Measurements from ENCODE around the gene TCP1. TPM values are rescaled to one million over a fixed set of nuclear protein-coding genes. Genes with fewer than 3 reads are reported as not detected.
"Not testable (repeated sequence)": the region's sequence is repeated elsewhere in the genome, so short reads cannot be mapped to it uniquely, and the experiment has no call there.

TCP1 gene
- total RNA-seq, 2 donors from 2014 or later: 55.7 to 81.5 TPM

DNA sequence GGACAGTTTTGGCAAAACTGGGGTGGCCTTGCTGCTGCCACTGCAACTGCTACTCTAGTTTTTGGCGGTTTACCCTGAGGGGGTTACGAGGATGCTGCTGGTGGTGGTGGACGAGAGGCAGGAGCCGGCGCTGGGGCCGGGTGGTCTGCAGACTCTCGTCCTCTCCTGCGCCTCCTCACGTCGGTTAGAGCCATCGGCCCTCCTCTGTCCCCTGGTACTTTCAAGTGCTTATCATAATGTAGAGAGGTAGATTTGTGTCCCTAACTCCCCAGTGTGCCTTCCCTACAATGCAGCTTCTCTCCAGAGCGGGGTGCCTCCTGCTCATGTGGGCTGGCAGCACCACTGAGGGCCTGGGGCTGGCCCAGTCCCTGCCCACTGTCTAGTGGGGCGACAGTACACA lies 36.6 kb upstream of the TCP1 start:
- Histone ChIP-seq H3K27me3 (no peaks in the 10 kb centered on the region), H3K9me3 (no peaks in the 10 kb centered on the region), H3K4me3 (no peak overlapping the region), H3K36me3 (replicated peaks in 1 of 2; ENCODE audit: insufficient read depth in 1 of 2, low read depth in 2 of 2) (no peaks in the 10 kb centered on the region), H3K27ac (no peak overlapping the region), H3K4me1 (peaks cover 5% of the 10 kb centered on the region)
- DNase-seq (no peak), ATAC-seq (no peak)
- TF ChIP-seq POLR2A (IDR thresholded peaks at IDR 0.05): no peak
- TF ChIP-seq, protein P1, sequence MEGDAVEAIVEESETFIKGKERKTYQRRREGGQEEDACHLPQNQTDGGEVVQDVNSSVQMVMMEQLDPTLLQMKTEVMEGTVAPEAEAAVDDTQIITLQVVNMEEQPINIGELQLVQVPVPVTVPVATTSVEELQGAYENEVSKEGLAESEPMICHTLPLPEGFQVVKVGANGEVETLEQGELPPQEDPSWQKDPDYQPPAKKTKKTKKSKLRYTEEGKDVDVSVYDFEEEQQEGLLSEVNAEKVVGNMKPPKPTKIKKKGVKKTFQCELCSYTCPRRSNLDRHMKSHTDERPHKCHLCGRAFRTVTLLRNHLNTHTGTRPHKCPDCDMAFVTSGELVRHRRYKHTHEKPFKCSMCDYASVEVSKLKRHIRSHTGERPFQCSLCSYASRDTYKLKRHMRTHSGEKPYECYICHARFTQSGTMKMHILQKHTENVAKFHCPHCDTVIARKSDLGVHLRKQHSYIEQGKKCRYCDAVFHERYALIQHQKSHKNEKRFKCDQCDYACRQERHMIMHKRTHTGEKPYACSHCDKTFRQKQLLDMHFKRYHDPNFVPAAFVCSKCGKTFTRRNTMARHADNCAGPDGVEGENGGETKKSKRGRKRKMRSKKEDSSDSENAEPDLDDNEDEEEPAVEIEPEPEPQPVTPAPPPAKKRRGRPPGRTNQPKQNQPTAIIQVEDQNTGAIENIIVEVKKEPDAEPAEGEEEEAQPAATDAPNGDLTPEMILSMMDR (IDR thresholded peaks at IDR 0.05): no peak
- intact Hi-C loops (cut with DNase I): no loop called here
- WGBS, 2 donors: 89 to 90% methylated on average over 11 to 13 of the region's 13 CpGs

DNA sequence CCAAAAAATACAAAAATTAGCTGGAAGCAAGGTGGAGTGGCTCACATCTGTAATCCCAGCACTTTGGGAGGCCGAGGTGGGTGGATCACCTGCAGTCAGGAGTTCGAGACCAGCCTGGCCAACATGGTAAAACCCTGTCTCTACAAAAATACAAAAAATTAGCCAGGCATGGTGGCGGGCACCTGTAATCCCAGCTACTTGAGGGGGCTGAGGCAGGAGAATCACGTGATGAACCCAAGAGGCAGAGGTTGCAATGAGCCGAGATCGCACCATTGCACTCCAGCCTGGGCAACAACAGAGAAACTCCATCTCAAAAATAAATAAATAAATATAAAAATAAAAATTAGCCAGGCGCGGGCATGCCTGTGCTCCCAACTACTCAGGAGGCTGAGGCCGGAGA lies 35.3 kb upstream of the TCP1 start:
- H3K36me3 ChIP-seq (replicated peaks in 1 of 2; ENCODE audit: insufficient read depth in 1 of 2, low read depth in 2 of 2); H3K4me1 ChIP-seq; ATAC-seq; intact Hi-C loops (cut with DNase I); H3K4me3 ChIP-seq; DNase-seq; H3K27me3 ChIP-seq; H3K27ac ChIP-seq; H3K9me3 ChIP-seq: not testable (repeated sequence)
- WGBS, 2 donors: 87 to 93% methylated on average over 9 of the region's 9 CpGs

DNA sequence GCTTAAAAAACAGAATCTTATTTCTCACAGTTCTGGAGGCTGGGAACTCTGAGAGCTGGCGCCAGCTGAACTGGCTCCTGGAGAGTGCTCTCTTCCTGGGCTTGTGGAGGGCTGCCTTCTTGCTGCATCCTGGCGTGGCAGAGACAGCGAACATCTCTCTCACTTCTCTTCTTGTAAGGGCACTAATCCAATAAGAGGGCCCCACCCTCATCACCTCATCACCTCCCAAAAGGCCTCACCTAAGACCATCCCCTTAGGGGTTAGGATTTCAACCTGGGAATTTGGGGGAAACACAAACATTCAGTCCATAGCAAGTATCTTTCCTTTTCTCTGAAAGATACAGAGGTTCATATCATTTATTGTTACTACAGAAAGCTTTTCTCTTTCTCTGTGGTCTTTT lies 34.6 kb upstream of the TCP1 start:
- intact Hi-C loops (cut with DNase I): no loop called here

DNA sequence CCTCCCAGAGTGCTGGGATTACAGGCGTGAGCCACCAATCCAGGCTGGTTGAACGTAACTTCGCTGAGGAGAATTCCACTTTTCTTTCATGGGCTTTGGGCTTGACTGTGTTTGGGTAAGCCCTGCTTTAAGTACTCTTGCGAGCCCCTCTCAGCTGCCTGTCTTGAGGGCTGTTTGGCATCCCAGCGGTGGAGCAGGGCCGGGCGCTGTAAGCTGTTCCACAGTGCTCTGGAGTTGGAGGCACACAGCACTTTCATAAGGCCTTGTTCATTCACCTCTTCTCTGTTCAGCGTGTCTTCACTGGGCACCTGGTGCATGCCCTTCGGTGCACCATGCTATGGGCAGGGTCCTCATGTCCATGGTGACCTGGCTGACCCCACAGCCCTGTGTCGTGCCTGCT lies 32.3 kb upstream of the TCP1 start:
- Histone ChIP-seq H3K27ac (no peak overlapping the region), H3K4me3 (no peak overlapping the region), H3K9me3 (no peaks in the 10 kb centered on the region), H3K4me1 (peaks cover 1% of the 10 kb centered on the region), H3K27me3 (no peaks in the 10 kb centered on the region), H3K36me3 (replicated peaks in 1 of 2; ENCODE audit: insufficient read depth in 1 of 2, low read depth in 2 of 2) (no peaks in the 10 kb centered on the region)
- TF ChIP-seq, protein P1 (IDR thresholded peaks at IDR 0.05): no peak
- TF ChIP-seq POLR2A (IDR thresholded peaks at IDR 0.05): no peak
- WGBS, 2 donors: 86 to 89% methylated on average over 8 to 10 of the region's 10 CpGs
- DNase-seq (no peak), ATAC-seq (no peak)
- intact Hi-C loops (cut with DNase I): no loop called here

More for the DNA sequence above, 34.6 kb upstream of the TCP1 start:
- ATAC-seq (no peak), DNase-seq (no peak)
- Histone ChIP-seq H3K4me1 (no peaks in the 10 kb centered on the region), H3K4me3 (no peak overlapping the region), H3K36me3 (replicated peaks in 1 of 2; ENCODE audit: insufficient read depth in 1 of 2, low read depth in 2 of 2) (no peaks in the 10 kb centered on the region), H3K9me3 (no peaks in the 10 kb centered on the region), H3K27ac (no peak overlapping the region), H3K27me3 (no peaks in the 10 kb centered on the region)
- TF ChIP-seq POLR2A (IDR thresholded peaks at IDR 0.05): no peak
- TF ChIP-seq, protein P1 (IDR thresholded peaks at IDR 0.05): no peak
- WGBS, 2 donors: 89 to 97% methylated on average over 3 of the region's 3 CpGs

DNA sequence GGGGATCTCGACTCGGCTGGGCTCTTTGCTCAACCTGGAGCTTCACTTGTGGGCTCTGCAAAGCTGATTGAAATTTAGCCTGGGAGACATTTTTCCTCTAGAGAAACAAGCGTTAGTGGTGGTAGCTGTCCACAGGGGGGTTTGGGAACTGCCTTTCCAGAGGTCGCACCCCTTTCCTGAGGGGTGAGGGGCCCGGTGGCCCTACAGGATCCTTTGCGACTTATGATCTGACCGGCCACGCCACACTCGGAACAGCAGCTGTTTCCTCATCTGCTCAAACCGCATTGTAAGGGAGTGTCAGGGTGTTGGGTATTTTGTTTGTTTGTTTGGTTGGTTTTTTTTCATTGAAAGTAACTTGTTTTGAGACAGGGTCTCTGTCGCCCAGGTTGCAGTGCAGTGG lies 31.7 kb upstream of the TCP1 start:
- Histone ChIP-seq H3K27ac (no peak overlapping the region), H3K36me3 (replicated peaks in 1 of 2; ENCODE audit: insufficient read depth in 1 of 2, low read depth in 2 of 2) (no peaks in the 10 kb centered on the region), H3K4me3 (no peak overlapping the region), H3K27me3 (no peaks in the 10 kb centered on the region), H3K9me3 (no peaks in the 10 kb centered on the region), H3K4me1 (peaks cover 7% of the 10 kb centered on the region)
- intact Hi-C loops (cut with DNase I): no loop called here
- ATAC-seq (no peak), DNase-seq (no peak)
- WGBS, 2 donors: 72 to 81% methylated on average over 9 to 11 of the region's 11 CpGs
- TF ChIP-seq POLR2A (IDR thresholded peaks at IDR 0.05): no peak
- TF ChIP-seq, protein P1 (IDR thresholded peaks at IDR 0.05): no peak
